Astrocyte of the spinal cord (primary cell): ENCODE measurements around the gene MMADHC.

ENCODE experiments used
- DNase-seq: peaks from one replicate; pipeline ENCODE4 v3.0.0; 2011; ENCODE audit warnings: low read depth, low spot score
- H3K4me3 ChIP-seq: 2 replicates; pipeline ENCODE4 v1.5.1; 2011; ENCODE audit warnings: low read depth, mild to moderate bottlenecking, low read length, moderate library complexity
- in situ Hi-C: cut with HindIII; loops from 2 replicates; pipeline ENCODE4 v1.10.0; 2017; ENCODE audit warnings: low sequenced_read_pairs
- TF ChIP-seq, protein P1 (sequence below): IDR thresholded peaks from 2 replicates; pipeline ENCODE4 v1.5.1; 2012; ENCODE audit warnings: low read depth, mild to moderate bottlenecking, low read length, inconsistent platforms

The MMADHC gene

DNA sequence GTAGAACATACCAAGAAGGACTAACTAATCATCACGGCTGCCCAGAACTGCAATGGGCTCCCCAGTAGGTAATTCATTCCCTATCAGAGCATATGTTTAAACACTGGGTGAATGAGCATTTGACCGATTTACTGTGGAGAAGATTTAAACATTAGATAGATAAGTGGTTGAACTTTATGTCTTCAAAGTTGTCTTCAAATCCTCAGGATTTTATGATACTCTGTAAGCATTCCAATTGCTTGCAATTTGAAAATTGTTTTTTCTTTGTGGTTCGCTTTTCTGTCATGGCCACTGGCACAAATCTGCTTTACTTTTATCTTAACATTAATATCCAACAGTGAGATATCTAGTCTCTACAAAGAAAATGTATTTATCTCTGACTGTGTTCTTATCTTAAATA, 37.7 kb upstream of the MMADHC start:
- no peak for DNase-seq
- TF ChIP-seq, protein P1, sequence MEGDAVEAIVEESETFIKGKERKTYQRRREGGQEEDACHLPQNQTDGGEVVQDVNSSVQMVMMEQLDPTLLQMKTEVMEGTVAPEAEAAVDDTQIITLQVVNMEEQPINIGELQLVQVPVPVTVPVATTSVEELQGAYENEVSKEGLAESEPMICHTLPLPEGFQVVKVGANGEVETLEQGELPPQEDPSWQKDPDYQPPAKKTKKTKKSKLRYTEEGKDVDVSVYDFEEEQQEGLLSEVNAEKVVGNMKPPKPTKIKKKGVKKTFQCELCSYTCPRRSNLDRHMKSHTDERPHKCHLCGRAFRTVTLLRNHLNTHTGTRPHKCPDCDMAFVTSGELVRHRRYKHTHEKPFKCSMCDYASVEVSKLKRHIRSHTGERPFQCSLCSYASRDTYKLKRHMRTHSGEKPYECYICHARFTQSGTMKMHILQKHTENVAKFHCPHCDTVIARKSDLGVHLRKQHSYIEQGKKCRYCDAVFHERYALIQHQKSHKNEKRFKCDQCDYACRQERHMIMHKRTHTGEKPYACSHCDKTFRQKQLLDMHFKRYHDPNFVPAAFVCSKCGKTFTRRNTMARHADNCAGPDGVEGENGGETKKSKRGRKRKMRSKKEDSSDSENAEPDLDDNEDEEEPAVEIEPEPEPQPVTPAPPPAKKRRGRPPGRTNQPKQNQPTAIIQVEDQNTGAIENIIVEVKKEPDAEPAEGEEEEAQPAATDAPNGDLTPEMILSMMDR = no peak
- in situ Hi-C loops = no loop called here
- H3K4me3 ChIP-seq = no peak overlapping the region

DNA sequence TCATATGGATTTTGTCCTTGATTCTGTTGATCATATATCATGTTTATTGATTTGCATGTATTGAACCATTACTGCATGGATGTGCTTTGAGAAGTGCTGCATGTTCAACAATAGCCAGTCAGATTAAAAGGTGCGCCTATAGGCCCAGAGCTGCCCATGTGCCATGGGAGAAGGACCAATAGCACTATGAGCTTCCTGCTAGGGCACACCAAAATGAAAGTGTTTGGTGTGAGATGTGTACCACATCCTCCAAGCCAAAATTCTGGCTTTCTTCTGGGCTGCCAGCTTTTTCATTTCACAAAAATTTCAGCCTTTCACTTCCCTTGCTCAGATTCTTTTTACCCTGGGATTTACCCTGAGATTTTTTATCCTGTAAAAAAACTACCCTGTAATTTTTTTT, 34.8 kb upstream of the MMADHC start:
- TF ChIP-seq, protein P1 = no peak
- DNase-seq = no peak
- in situ Hi-C loops = no loop called here
- no peak overlapping the region for H3K4me3 ChIP-seq

DNA sequence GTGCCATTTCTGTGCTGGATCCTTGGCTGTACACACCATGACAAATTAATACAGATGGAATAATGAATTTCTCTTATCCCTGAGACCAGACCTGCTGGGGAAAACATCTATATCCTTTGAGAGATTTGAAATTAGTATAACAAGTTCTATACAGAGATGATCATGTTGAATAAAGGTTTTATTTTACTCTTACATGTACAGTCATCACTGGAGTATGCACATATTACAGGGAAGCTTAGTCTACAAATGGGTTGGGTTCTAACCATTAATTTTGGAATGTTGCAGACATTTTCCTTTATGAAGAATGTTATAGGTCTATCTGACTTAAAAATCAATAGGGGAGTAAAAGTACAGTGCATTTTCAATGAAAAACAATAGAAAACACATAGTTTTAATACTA, 29.9 kb upstream of the MMADHC start:
- in situ Hi-C loops = no loop called here
- no peak overlapping the region for H3K4me3 ChIP-seq
- TF ChIP-seq, protein P1 = no peak
- DNase-seq = peak; percentile 40

DNA sequence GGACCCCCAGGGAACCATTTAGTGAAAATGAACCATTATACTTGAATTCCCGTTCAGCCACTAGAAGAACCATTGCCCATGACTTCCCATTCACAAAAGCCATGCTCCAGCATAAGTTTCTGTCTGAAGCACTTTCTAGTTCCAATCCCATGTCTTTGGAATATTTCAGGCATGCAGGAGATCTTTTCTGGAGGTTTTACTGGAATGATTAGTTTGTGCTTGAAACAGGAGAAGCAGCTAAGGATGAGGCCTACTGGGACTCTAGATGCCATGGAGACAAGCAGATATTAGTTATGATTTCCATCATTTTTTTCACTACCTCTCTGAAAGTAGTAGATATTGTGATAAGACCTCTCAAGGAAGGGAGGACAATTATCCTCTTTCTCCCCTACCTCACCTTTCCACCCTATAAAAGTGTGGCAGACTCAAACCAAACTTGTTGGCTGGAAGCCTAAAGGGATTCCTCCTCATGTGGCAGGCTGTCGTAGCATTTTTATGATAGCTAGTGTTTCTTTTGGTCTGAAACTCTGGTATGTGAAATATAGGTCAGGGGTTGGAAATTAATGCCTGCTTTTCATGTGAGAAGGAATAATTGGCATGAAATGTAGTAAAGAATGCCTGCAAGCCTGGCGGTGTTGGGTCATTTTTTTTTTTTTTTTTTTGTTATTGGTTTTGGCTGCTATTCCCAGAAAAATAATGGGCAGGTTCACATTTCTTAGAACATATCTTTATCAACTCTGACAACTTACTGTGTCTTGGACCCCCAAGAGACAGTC, 29.3 kb upstream of the MMADHC start:
- in situ Hi-C loops = no loop called here
- peak; percentile 15 for DNase-seq
- no peak overlapping the region for H3K4me3 ChIP-seq
- TF ChIP-seq, protein P1 = no peak

DNA sequence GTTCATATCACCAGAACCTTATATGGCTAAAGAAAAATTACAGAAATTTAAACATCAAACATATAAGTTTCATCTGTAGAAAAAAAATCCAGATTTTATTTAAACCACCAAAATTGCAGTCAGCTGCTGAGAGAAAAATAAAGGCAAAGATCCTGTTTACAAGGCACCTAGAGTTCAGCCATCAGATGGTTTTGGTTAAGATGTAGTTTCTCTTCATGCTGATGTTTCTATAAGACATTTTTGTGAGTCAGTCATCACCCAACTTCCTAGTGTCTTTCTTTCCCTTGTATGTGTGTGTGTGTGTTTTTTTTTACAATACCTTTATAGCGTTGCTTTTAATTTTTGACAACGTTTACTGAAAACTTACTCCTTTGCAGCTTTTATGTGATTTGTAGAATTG, 26.1 kb upstream of the MMADHC start:
- in situ Hi-C loops = no loop called here
- DNase-seq = peak; percentile 66
- TF ChIP-seq, protein P1 = no peak
- H3K4me3 ChIP-seq = no peak overlapping the region

DNA sequence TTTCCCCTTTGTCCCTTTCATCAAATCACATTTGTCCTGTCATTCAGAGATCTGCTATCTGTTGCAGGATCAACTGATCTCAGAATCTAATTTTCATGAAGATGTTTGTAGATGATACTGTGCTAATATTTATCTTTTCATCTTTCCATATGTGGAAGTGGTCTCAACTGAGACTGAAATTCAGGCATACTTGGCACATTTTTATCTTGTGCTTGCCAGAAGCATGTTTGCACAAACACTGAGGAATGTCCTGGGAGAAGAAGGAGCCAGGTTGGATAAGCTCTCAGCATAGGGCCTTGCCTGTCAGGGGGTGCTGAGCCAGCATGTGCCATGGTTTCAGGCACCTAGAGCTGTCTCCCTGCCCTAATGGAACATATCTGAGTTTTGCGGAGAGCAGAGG, 24.5 kb upstream of the MMADHC start:
- in situ Hi-C loops = no loop called here
- DNase-seq = peak; percentile 45
- no peak overlapping the region for H3K4me3 ChIP-seq
- TF ChIP-seq, protein P1 = no peak
